ENCODE data around the gene INPP5E.

- TF ChIP-seq CTCF (IDR thresholded peaks at IDR 0.05) (no peak), ZFX (IDR thresholded peaks at IDR 0.05; ENCODE audit: borderline replicate concordance) (no peak)
Observed at GRCh38 chr9:136442265-136442664, 2.6 kb upstream of the INPP5E start.
